Nephron progenitor cell (in vitro differentiated cells): ENCODE data around the gene ZNF593.
A peak's percentile ranks its signal among the peaks of the same experiment; 100 is the strongest.

Experiments
- DNase-seq: peaks from one replicate; pipeline ENCODE4 v3.0.0; 2021
- H3K27ac Mint-ChIP-seq: 2 replicates; pipeline ENCODE4 v1.8.0; 2021; ENCODE audit warnings: mild to moderate bottlenecking, moderate library complexity, mixed read lengths
- H3K27me3 Mint-ChIP-seq: 2 replicates; pipeline ENCODE4 v1.8.0; 2021; ENCODE audit warnings: mild to moderate bottlenecking, low read depth, mixed read lengths; ENCODE audit not compliant: poor library complexity
- H3K36me3 Mint-ChIP-seq: 2 replicates; pipeline ENCODE4 v1.8.0; 2021; ENCODE audit warnings: low read depth, mixed read lengths
- H3K4me1 Mint-ChIP-seq: 2 replicates; pipeline ENCODE4 v1.8.0; 2021; ENCODE audit warnings: mixed read lengths
- H3K4me3 Mint-ChIP-seq: 2 replicates; pipeline ENCODE4 v1.8.0; 2021; ENCODE audit warnings: mild to moderate bottlenecking, moderate library complexity, mixed read lengths
- H3K9me3 Mint-ChIP-seq: 2 replicates; pipeline ENCODE4 v1.8.0; 2021; ENCODE audit warnings: mild to moderate bottlenecking, moderate library complexity, mixed read lengths
- TF ChIP-seq, protein P1 (sequence below): fragments of 200-600 bp; sonication (generic); IDR thresholded peaks from 2 replicates; pipeline ENCODE4 v1.5.0; 2021; ENCODE audit warnings: antibody characterized with exemption

Gene ZNF593

DNA sequence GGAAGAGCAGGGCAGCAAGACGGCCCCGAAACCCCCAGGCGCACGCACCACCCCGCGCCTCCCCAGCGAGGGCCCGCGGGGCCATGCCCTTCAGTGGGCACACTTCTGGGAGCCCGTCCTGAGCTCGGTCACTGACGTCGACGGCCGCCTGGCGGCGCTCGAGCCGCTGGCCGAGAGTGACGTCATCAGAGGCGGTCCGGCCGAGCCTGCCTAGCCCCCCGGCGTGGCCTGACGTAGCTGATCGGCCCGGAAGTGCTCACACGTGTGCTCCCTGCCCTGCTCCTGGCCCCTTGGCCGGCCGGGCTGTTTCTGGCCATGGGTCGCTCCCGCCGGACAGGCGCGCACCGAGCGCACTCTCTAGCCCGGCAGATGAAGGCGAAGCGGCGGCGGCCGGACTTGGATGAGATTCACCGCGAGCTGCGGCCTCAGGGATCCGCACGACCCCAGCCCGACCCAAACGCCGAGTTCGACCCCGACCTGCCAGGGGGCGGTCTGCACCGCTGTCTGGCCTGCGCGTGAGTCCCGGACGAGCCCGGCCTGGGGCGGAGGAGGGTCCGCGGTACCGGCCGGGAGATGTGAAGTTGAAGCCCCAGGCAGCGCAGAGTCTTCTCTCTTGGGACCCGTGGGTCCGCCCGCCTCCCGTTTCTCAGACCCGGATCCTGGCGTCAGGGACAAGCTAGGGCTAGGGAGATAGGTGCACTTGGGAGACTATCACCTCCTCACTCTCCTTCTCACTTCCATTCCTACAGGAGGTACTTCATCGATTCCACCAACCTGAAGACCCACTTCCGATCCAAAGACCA, at the start of gene ZNF593:
Gene ZNF593 (plus strand): TSS at position 240 of the 803 bp plus-strand sequence. CDS start 76 bp downstream, at position 316.
- no peaks in the 10 kb centered on the region for H3K9me3 Mint-ChIP-seq
- H3K27ac Mint-ChIP-seq, result peak within 1 kb of the TSS; percentile 99
- H3K4me1 Mint-ChIP-seq, result peaks cover 57% of the 10 kb centered on the region
- TF ChIP-seq, protein P1, sequence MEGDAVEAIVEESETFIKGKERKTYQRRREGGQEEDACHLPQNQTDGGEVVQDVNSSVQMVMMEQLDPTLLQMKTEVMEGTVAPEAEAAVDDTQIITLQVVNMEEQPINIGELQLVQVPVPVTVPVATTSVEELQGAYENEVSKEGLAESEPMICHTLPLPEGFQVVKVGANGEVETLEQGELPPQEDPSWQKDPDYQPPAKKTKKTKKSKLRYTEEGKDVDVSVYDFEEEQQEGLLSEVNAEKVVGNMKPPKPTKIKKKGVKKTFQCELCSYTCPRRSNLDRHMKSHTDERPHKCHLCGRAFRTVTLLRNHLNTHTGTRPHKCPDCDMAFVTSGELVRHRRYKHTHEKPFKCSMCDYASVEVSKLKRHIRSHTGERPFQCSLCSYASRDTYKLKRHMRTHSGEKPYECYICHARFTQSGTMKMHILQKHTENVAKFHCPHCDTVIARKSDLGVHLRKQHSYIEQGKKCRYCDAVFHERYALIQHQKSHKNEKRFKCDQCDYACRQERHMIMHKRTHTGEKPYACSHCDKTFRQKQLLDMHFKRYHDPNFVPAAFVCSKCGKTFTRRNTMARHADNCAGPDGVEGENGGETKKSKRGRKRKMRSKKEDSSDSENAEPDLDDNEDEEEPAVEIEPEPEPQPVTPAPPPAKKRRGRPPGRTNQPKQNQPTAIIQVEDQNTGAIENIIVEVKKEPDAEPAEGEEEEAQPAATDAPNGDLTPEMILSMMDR, result peak; percentile 85
- no peaks in the 10 kb centered on the region for H3K36me3 Mint-ChIP-seq
- peaks cover 13% of the 10 kb centered on the region for H3K27me3 Mint-ChIP-seq
- H3K4me3 Mint-ChIP-seq, result peak within 1 kb of the TSS; percentile 89
- DNase-seq, result peak; percentile 90

- TF ChIP-seq, protein P1, result no peak
- no peaks in the 10 kb centered on the region for H3K27me3 Mint-ChIP-seq
- DNase-seq, result no peak
- H3K9me3 Mint-ChIP-seq, result no peaks in the 10 kb centered on the region
- H3K36me3 Mint-ChIP-seq, result peaks cover 56% of the 10 kb centered on the region
- no peak overlapping the region for H3K4me3 Mint-ChIP-seq
- peak overlapping the region; percentile 33 for H3K27ac Mint-ChIP-seq
- peaks cover 18% of the 10 kb centered on the region for H3K4me1 Mint-ChIP-seq
Observed at GRCh38 chr1:26121854-26122773, 47.6 kb upstream of the ZNF593 start.

- DNase-seq, result no peak
- Mint-ChIP-seq H3K27me3 (no peaks in the 10 kb centered on the region), H3K27ac (no peak overlapping the region), H3K36me3 (peaks cover 45% of the 10 kb centered on the region), H3K4me3 (no peak overlapping the region), H3K9me3 (no peaks in the 10 kb centered on the region), H3K4me1 (peaks cover 30% of the 10 kb centered on the region)
- TF ChIP-seq, protein P1, result no peak
Observed at GRCh38 chr1:26122988-26123973, 46.4 kb upstream of the ZNF593 start.

DNA sequence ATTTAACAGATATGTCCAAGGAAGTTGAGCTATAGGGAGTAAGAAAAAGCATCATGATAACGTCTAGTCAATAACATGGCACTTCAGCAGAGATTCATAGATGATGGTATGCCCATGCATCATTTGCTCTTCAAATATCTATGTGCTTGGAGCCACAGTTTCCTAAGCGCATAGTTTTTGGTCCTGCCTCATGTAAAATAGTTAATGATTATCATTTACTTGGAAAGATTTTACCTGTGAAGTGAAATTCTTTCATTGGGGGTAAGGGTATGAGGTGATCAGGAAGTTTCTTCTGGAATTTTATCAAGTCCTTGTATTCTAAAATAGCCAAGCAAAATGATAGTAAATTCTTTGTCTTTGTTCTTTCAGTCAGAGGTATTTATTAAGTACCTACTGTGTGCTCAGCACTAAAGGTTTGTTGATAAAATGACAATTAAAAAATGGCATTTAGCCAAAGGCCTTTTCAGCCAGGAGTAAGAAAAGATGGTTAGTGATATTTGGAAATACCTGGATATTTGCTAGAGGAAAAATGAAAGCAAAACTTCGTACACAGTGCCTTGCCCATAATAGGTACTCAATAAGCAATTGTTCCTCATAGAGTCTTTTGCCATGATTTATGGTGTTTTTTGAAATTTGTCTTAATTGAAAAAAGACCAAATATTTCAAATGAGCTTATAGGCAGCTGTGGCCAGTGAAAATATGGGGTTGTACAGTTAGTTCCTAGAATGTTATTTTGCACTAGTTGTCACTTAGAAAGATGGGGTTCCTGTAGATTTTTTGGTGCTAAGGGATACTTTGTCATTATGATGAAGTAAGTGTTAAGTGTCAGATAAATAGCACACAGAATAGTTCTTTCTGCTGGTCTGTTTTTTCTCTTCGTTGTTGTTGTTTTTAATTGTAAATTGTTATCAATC, 45.0 kb upstream of the ZNF593 start:
- Mint-ChIP-seq H3K27ac (no peak overlapping the region), H3K27me3 (peaks cover 4% of the 10 kb centered on the region), H3K4me3 (no peak overlapping the region), H3K36me3 (peaks cover 32% of the 10 kb centered on the region), H3K9me3 (no peaks in the 10 kb centered on the region), H3K4me1 (peaks cover 36% of the 10 kb centered on the region)
- no peak for DNase-seq
- TF ChIP-seq, protein P1, result no peak

DNA sequence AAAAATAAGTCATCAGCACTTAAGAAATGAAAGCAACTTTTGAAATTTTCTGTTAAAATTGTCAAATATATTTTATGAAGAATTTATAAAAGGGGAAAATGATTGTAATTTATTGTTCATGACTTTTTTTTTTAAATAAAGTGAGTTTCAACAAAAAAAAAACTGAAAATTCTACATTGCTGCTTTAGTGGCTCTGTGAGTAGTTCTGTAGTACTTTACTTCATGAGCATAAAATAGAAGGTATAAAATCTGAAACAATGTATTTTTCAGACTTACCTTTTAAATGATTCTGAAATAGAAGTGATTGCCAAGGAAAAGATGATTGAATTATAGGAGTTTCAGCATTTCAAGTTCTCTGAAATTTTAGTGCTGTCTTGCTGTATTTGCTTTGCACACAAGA, 44.3 kb upstream of the ZNF593 start:
- Mint-ChIP-seq H3K4me1 (peaks cover 36% of the 10 kb centered on the region), H3K36me3 (peaks cover 25% of the 10 kb centered on the region), H3K4me3 (no peak overlapping the region), H3K27me3 (peaks cover 4% of the 10 kb centered on the region), H3K9me3 (no peaks in the 10 kb centered on the region), H3K27ac (no peak overlapping the region)
- no peak for DNase-seq
- TF ChIP-seq, protein P1, result no peak
